GM18507 (cell line): Measurements from ENCODE around the gene LUC7L2.
"Not testable (repeated sequence)": the region's sequence is repeated elsewhere in the genome, so short reads cannot be mapped to it uniquely, and the experiment has no call there.

Experiments
- DNase-seq: peaks from one replicate; pipeline ENCODE4 v3.0.0; 2011; ENCODE audit warnings: low read depth; ENCODE audit not compliant: insufficient read length; ENCODE audit errors: extremely low spot score
- FAIRE-seq: peaks from 2 replicates; lab custom pipeline; 2011; peaks lifted over from hg19 to GRCh38; lab: Jason Lieb, UNC

The LUC7L2 gene

DNA sequence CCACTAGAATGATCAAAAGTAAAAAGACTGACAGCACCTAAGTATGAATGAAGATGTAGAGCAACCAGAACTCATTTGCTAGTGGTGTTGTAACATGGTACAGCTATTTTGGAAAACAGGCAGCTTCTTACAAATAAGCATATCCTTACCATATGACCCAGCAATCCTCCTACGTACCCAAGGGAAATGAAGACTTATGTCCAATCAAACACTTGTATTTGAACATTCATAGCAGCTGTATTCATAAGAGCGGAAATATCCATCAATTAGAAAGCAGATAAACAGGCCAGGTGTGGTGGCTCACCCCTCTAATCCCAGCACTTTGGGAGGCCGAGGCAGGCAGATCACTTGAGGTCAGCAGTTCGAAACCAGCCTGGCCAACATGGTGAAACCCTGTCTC is 70.7 kb downstream of the LUC7L2 start:
- FAIRE-seq (no peak), DNase-seq (no peak)

DNA sequence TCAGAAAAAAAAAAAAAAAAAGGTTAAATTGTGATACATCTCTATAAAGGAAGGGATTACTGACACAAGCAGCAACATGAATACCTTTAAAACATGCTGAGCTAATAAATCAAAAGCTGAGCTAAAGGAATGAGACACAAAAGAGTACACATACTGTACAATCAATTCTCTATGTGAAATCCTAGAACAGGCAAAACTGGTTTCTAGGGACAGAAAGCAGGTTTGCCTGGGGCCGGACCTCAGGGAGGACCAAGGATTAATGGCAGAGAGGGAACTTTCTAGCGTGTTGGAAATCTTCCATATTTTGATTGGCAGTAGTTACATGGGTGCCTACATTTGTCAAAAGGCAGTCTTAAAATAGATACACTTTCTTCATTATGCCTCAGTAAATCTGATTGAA is 71.3 kb downstream of the LUC7L2 start:
- FAIRE-seq (no peak), DNase-seq (no peak)

DNA sequence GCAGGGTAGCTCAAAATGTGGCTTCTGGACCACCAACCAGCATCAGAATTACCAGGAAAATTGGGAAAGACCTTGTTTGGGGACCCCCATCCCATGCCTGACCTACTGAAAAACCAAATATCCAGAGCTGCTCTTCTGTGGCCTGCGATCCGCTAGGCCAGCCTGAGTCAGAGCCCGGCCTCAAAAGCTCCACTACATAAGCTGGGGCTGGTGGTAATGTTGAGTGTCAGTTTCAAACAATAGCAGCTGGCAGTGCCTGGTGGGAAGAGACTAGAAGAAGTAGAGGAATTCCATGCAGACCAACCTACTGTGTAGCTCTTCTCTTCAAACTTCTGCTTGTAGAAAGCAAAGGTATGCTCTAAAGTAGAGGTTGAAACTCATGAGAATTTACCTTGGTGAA is 71.8 kb downstream of the LUC7L2 start:
- no peak for DNase-seq

DNA sequence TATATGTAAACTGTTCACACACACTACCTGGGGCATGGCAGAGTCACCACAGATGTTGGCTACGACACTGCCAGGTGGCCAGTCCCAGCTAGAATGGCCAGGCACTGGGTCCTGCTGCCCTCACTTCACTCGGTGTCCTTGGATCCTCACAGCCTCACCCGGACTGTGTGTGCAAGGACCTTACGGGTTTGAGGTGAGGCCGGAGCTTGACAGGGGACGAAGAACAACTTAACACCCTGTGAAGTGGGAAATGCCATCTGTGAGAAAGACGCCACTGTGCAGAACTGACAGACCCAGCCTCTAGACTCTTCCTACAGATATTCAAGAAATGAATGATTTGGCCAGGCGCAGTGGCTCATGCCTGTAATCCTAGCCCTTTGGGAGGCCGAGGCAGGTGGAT is 77.1 kb downstream of the LUC7L2 start:
- DNase-seq: no peak
- no peak for FAIRE-seq

More for the DNA sequence above, 71.8 kb downstream of the LUC7L2 start:
- no peak for FAIRE-seq

DNA sequence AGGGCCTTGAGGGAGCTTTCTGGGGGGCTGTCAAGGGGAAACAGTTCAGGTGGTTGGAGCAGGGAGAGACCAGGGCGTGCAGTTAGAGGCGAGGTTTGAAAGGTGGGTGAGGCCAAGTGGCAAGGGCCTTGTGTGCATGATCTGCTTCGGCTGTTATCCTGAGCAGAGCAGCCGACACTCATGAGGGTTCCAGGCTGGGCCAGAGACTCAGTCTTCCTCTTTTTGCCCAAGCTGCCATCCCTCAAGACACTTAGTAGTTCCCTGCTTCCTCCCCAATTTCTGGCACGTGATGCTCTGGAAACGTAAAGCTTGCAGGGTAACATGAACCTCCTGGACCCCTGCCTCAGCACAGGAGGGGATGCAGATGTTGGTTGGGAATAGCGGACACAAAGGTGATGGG is 79.7 kb downstream of the LUC7L2 start:
- FAIRE-seq (no peak), DNase-seq (no peak)

DNA sequence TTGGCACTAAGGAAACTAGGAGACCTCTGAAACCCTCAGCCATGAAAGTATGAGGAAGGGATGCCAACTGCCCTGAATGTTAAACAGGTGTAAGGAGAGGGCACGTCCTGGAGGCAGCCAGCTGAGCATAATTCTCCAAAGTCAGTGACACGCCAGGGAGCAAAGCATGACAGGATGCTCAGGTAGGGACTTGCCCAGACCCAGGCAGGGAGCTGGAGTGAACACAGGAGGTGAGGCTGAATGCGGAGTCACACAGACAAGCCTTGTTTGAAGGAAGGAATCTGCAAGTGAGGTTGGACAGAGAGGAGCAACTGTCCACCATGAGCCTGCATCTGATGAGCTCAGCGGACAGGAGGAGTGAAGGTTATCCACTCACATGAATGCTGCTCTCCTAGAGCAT is 82.3 kb downstream of the LUC7L2 start:
- no peak for FAIRE-seq
- DNase-seq: no peak

DNA sequence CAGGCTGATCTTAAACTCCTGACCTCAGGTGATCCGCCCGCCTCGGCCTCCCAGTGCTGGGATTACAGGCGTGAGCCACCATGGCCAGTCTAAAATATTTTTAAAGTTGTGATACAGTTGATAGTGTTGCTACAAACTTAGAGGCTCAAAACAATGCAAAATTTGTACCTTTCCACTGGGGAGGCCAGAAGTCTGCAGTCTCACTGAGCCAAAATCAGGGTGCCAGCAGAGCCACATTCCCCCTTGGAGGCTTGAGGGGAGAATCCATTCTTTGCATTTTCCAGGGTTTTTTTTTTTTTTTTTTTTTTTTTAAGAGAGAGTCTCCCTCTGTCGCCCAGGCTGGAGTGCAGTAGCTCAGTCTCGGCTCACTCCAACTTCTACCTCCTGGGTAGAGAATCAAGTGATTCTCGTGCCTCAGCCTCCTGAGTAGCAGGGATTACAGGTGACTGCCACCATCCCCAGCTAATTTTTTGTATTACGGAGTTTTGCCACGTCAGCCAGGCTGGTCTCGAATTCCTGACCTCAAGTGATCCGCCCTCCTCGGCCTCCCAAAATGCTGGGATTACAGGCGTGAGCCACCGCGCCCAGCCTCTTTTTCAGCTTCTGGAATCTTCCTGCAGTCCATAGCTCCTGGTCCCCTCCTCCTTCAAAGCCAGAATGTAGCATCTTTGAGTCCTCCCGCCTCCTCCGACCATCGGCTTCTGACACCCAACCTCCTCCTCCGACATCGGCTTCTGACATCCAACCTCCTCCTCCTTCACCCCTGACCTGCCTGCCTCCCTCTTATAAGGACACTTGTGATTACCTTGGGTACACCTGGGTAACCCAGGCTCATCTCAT is 86.6 kb downstream of the LUC7L2 start:
- no peak for FAIRE-seq
- DNase-seq: no peak

DNA sequence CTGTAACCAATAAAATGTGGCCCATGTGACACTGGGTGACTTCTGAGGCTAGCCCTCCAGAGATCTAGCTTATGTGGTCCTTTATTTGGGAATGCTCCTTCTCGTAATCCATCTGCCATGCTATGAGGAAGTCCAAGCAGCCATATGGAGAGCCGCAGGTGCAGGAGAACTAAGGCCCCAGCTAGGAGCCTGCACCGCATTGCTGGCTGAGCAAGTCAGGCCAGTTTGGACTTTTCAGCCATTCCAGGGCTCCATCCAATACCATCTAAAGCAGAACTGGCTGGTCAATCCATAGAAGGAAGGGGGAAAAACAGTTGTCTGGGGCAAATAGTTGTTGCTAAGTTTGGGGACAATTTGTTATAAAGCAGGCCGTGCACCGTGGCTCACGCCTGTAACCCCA is 91.2 kb downstream of the LUC7L2 start:
- DNase-seq (no peak), FAIRE-seq (no peak)

DNA sequence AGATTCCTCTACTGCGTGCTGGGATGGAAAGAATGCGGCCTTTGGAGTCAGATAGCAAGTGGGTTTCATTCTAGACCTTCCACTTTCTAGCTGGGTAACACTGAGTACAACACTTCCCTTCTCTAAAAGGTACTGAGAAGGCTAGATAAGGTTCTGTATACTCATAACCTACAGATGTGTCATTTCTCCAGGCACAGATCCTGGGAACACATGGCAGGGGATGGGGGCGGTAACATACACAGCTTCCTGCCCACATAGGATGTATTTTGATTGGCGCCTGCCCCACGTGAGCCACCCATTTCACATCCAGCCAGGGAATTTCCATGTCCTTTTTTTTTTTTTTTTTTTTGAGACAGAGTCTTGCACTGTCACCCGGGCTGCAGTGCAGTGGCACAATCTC is 91.9 kb downstream of the LUC7L2 start:
- FAIRE-seq (no peak), DNase-seq (no peak)

DNA sequence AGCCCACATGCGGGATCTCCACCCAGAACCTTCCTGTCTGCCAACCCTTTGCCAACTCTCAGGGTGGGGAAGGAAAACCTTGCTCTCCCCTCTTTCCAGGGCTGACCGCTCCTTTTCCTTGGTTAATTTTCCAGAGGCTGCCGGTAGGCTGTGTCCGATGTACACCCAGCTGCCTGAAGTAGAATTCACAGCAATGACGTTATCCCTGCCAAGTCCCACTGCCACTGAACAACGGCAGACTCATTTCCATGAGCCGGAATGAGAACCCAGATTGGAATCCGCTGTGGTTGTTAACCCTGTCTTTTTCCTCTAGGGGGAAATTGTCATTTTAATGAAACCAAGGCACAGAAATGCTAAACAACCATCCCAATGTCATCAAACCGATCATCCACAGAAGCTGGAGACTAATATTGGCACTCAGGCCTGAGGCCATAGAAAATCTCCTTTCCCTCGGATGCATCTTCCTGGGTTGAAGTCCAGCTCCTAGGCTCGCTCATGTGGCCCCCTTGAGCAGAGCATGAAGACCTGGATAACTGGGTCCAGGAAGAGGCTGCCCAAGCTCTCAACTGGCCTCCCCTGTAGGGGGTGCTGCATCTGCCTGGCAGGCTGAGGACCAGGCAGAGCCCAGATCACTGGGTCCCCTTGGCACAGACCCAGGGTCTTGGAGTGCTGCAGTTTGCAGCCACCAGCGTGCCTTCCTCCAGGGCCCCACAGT is 93.4 kb downstream of the LUC7L2 start:
- no peak for DNase-seq
- no peak for FAIRE-seq

DNA sequence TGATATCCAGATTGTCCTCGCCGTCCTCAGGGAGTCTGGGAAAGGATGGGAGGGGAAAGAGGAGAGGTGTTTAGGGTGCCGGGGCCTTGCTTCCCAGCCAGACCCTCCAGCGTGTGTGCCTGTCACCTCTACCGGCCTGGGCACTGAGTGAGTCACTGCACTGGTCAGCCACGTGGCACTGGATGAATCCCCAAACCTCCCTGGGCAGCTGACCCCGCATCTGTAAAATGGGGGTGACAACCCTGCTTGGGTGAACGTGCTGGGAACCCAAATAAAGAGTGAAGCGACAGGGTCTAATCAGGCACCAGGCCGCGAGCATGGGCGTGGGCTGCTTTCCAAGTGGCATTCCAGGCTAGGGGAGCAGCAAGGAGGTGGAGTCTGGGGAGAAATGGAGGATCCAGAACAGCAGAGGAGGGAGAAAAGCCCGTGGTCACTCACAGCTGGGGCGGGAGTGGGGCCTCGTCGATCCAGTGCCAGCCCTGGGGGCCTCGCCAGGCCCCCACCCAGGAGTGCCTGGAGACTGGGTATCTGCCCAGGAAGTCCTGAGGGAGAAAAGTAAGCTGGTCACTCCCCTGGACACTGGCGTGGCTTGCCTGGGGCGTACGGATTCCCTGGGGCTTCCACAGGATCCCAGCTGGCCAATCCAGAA is 94.1 kb downstream of the LUC7L2 start:
- DNase-seq (no peak), FAIRE-seq (no peak)

DNA sequence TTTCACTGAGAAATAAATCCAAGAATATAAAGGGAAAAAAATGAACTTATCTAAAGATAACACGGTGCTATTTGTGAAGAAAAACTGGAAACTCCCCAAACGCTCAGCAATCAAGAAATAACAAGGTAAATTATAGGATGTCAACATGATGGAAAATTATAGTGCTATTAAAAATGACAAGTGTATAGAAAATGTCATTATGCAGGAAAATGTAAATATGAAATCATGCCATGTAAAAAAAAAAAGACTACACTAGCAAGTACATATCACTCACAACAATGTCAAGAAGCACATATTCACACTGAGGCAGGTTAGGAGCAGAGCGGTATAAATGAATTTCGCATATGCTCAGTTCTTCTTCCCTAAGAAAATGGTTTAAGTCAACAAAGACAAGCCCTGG is 96.1 kb downstream of the LUC7L2 start:
- FAIRE-seq (no peak), DNase-seq (no peak)

DNA sequence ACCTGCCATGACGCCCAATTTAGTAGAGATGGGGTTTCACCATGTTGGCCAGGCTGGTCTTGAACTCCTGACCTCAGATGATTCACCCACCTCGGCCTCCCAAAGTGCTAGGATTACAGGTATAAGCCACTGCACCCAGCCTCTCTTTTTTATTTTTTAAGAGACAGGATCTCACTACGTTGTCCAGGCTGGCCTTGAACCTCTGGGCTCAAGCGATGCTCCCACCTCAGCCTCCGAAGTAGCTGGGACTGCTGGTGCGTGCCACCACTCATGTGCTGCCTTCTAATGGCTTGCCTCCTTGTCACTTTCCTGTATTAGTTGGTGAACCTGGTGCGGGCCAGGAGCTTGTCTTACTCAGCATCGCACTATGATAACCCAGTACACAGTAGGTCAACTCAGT is 96.8 kb downstream of the LUC7L2 start:
- DNase-seq (no peak), FAIRE-seq (no peak)

DNA sequence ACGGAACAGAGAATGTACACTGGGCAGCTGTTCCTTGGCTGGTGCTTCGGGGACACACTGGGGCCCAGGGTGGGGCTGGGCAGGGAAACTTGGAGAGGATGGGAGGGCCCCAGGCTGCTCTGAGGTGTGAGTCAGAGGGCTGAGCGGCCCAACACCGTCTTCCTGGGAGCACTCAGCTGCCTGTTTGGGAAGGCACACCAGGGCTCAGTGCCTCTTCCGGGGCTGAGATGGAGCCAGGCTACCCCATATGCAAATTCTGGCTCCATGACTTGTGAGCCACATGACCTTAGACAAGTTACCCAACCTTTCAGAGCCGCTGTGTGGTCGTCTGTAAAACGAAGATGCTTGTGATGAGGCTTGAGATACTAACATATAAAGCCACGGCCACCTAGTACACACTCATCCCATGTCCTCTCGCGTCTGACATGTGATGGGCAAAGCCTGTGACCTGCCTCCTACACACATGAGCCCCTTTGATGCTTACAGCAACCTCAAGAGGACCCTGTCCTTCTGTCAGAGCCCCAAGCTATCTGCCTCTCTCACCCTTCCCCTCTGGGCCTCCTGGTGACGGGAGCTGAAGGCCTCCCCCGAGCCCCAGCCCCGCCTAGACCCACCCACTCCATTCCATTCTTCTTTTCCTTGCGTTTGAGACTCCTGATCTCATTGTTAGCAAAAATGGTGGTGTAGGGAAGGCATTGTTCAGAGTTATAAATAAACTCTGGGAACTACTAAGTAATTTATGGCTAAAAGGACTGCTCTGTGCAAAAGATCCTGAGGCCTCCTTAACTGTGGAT is 97.7 kb downstream of the LUC7L2 start:
- no peak for DNase-seq
- FAIRE-seq: no peak

DNA sequence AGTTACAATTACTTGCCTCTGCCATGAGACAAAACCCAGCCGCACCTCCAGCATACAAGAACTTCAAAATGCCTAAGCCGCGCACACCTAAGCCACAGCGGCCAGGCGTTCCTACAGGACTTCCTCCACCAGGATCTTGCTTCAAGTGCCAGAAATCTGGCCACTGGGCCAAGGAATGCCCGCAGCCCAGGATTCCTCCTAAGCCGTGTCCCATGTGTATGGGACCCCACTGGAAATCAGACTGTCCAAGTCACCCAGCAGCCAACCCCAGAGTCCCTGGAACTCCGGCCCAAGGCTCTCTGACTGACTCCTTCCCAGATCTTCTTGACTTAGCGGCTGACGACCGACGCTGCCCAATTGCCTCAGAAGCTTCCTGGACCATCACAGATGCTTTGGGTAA is 103.7 kb downstream of the LUC7L2 start:
- FAIRE-seq, DNase-seq: not testable (repeated sequence)

DNA sequence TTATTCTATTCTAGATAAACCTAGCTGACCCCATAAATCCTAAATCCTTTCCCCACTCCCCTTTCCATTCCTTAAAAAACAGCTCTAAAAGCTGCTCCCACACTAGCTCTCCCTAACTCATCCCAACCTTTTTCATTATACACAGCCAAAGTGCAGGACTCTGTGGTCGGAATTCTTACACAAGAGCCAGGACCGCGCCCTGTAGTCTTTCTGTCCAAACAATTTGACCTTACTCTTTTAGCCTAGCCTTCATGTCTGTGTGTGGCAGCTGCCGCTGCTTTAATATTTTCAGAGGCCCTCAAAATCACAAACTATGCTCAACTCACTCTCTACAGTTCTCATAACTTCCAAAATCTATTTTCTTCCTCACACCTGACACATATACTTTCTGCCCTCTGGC is 104.8 kb downstream of the LUC7L2 start:
- not testable (repeated sequence) for DNase-seq, FAIRE-seq

DNA sequence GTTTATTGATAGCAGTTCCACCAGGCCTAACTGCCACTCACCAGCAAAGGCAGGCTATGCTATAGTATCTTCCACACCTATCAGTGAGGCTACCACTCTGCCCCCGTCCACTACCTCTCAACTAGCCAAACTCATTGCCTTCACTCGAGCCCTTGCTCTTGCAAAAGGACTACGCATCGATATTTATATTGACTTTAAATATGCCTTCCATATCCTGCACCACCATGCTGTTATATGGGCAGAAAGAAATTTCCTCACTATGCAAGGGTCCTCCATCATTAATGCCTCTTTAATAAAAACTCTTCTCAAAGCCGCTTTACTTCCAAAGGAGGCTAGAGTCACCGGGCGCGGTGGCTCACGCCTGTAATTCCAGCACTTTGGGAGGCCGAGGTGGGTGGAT is 105.4 kb downstream of the LUC7L2 start:
- not testable (repeated sequence) for DNase-seq, FAIRE-seq

DNA sequence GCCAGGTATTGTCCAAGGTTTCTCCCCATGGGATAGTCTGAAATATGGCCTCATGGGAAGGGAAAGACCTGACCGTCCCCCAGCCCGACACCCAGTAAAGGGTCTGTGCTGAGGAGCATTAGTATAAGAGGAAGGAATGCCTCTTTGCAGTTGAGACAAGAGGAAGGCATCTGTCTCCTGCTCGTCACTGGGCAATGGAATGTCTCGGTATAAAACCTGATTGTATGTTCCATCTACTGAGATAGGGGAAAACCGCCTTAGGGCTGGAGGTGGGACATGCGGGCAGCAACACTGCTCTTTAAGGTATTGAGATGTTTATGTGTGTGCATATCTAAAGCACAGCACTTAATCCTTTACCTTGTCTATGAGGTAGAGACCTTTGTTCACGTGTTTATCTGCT is 108.0 kb downstream of the LUC7L2 start:
- not testable (repeated sequence) for FAIRE-seq, DNase-seq

DNA sequence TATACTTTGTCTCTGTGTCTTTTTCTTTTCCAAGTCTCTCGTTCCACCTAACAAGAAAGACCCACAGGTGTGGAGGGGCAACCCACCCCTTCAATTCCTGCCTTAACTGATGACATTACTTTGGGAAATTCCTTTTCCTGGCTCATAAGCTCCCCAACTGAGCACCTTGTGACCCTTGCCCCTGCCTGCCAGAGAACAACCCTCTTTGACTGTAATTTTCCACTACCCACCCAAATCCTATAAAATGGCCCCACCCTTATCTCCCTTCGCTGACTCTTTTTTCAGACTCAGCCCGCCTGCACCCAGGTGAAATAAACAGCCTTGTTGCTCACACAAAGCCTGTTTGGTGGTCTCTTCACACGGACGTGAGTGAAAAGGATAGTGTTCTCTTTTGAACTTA is 108.6 kb downstream of the LUC7L2 start:
- DNase-seq, FAIRE-seq: not testable (repeated sequence)
